GM12878 (cell line): ENCODE results near the gene SDF4. TPM values are rescaled to one million over a fixed set of nuclear protein-coding genes. Genes with fewer than 3 reads are reported as not detected.
A peak's percentile ranks its signal among the peaks of the same experiment; 100 is the strongest.

Source experiments
- ATAC-seq: fragments of 200-7000 bp; cut with Tn5 transposase; 3 replicates; pipeline ENCODE4 v1.9.1; 2020; ENCODE audit warnings: mild to moderate bottlenecking, moderate library complexity
- BruUV-seq: library from RNA; stranded (reverse); fragments of 400-500 nt; replicated peaks from 2 replicates; lab custom pipeline; 2021; lab: Mats Ljungman, UMichigan
- CTCF ChIA-PET: fragments of 300-600 bp; sonication (Branson Sonifier 250); formaldehyde crosslinking; extraction: SDS; loops from one replicate; lab custom pipeline; 2021; ENCODE audit warnings: inconsistent platforms; lab: Yijun Ruan, JAX
- POLR2A ChIA-PET: fragments of 350-600 bp; formaldehyde crosslinking; extraction: SDS; loops from one replicate; lab custom pipeline; 2021; ENCODE audit warnings: inconsistent platforms; lab: Charles Lee
- RAD21 ChIA-PET: fragments of 300-600 bp; sonication (Branson Sonifier 250); formaldehyde crosslinking; loops from one replicate; lab custom pipeline; 2023; ENCODE audit warnings: antibody characterized with exemption; ENCODE audit not compliant: unreplicated experiment; lab: Charles Lee
- SMC1A ChIA-PET: fragments of 300-600 bp; sonication (Branson Sonifier 250); formaldehyde crosslinking; loops from one replicate; lab custom pipeline; 2023; ENCODE audit not compliant: unreplicated experiment, uncharacterized antibody; lab: Charles Lee
- DNase-seq: peaks from one replicate; pipeline ENCODE4 v3.0.0-alpha.2; 2011; ENCODE audit warnings: low read depth, low spot score
- FAIRE-seq: peaks from 3 replicates; lab custom pipeline; 2011; peaks lifted over from hg19 to GRCh38; lab: Jason Lieb, UNC
- H2AFZ ChIP-seq: 2 replicates; pipeline ENCODE4 v1.6.0; 2011; ENCODE audit warnings: low read depth, low read length, control low read depth; ENCODE audit not compliant: control insufficient read depth
- H3K27ac ChIP-seq: 2 replicates; pipeline ENCODE4 v1.5.1; 2011; ENCODE audit warnings: control low read depth; ENCODE audit not compliant: control insufficient read depth, insufficient read depth
- H3K27me3 ChIP-seq, 2 experiments: replicated peaks in 1 of 2; 2 replicates each; pipeline versions ENCODE4 v1.6.0 to v1.6.1; 2011; ENCODE audit warnings: low read length in 1 of 2; ENCODE audit not compliant: control insufficient read depth in 2 of 2, insufficient read depth in 2 of 2
- H3K36me3 ChIP-seq, 2 experiments: 2 replicates each; pipeline ENCODE4 v1.5.1; 2011; ENCODE audit warnings: low read length in 1 of 2; ENCODE audit not compliant: control insufficient read depth in 2 of 2, insufficient read depth in 2 of 2
- H3K4me1 ChIP-seq: 2 replicates; pipeline ENCODE4 v1.6.1; 2011; ENCODE audit warnings: mild to moderate bottlenecking, low read length, moderate library complexity, mixed read lengths; ENCODE audit not compliant: control insufficient read depth, insufficient read depth
- H3K4me2 ChIP-seq: 2 replicates; pipeline ENCODE4 v1.6.0; 2011; ENCODE audit warnings: control low read depth; ENCODE audit not compliant: control insufficient read depth, insufficient read depth
- H3K4me3 ChIP-seq: fragments of 200-600 bp; sonication (generic); 2 replicates; pipeline ENCODE4 v1.5.1; 2016
- H3K79me2 ChIP-seq: 2 replicates; pipeline ENCODE4 v1.6.0; 2011; ENCODE audit warnings: low read length; ENCODE audit not compliant: control insufficient read depth, insufficient read depth
- H3K9ac ChIP-seq: 2 replicates; pipeline ENCODE4 v1.8.0; 2011; ENCODE audit warnings: low read length, control low read depth, mixed read lengths; ENCODE audit not compliant: control insufficient read depth, insufficient read depth
- H3K9me3 ChIP-seq: replicated peaks from 3 replicates; pipeline ENCODE4 v1.5.1; 2011; ENCODE audit warnings: mild to moderate bottlenecking, low read length; ENCODE audit not compliant: control insufficient read depth, insufficient read depth
- H4K20me1 ChIP-seq: 2 replicates; pipeline ENCODE4 v1.6.0; 2011; ENCODE audit not compliant: control insufficient read depth, insufficient read depth
- BACH1 ChIP-seq: fragments of 450-650 bp; IDR thresholded peaks from 2 replicates; pipeline ENCODE4 v1.6.1; 2017; ENCODE audit warnings: mild to moderate bottlenecking, borderline replicate concordance
- BRCA1 ChIP-seq: IDR thresholded peaks from 2 replicates; pipeline ENCODE4 v1.6.1; 2011; ENCODE audit warnings: low read depth, low read length, improper control_type of control experiment
- CREB1 ChIP-seq: IDR thresholded peaks from 2 replicates; pipeline ENCODE4 v1.6.1; 2012; ENCODE audit warnings: low read depth, mild to moderate bottlenecking, inconsistent platforms
- DPF2 ChIP-seq: fragments of 450-650 bp; IDR thresholded peaks from 2 replicates; pipeline ENCODE4 v1.6.1; 2017; ENCODE audit warnings: mild to moderate bottlenecking
- HDAC6 ChIP-seq: fragments of 200-600 bp; sonication (generic); IDR thresholded peaks from one replicate; pipeline ENCODE4 v1.8.0; 2017; ENCODE audit warnings: antibody characterized with exemption; ENCODE audit not compliant: unreplicated experiment
- MXI1 ChIP-seq: fragments of 150-350 bp; IDR thresholded peaks from 2 replicates; pipeline ENCODE4 v1.6.1; 2011; ENCODE audit warnings: low read depth, mild to moderate bottlenecking, inconsistent platforms, low read length, improper control_type of control experiment
- POLR2AphosphoS2 ChIP-seq: IDR thresholded peaks from 2 replicates; pipeline ENCODE4 v1.6.1; 2011; ENCODE audit warnings: low read depth, mild to moderate bottlenecking, low read length, improper control_type of control experiment, moderate library complexity
- RELA ChIP-seq: fragments of 450-650 bp; IDR thresholded peaks from 2 replicates; pipeline ENCODE4 v1.8.0; 2014; ENCODE audit warnings: borderline replicate concordance; ENCODE audit not compliant: partially characterized antibody
- RUNX3 ChIP-seq: IDR thresholded peaks from 2 replicates; pipeline ENCODE4 v1.6.1; 2012; ENCODE audit warnings: low read length, inconsistent platforms
- SMAD5 ChIP-seq: IDR thresholded peaks from 2 replicates; pipeline ENCODE4 v1.6.1; 2016; ENCODE audit warnings: antibody characterized with exemption, low read depth
- SMC3 ChIP-seq: IDR thresholded peaks from 2 replicates; pipeline ENCODE4 v1.6.1; 2011; ENCODE audit warnings: low read length, improper control_type of control experiment, borderline replicate concordance
- SRF ChIP-seq, 2 experiments: IDR thresholded peaks; 2 replicates each; pipeline ENCODE4 v1.6.1; 2011; ENCODE audit warnings: low read depth in 2 of 2, low read length in 2 of 2, mild to moderate bottlenecking in 1 of 2, moderate library complexity in 1 of 2
- WGBS: methylation state at CpG from one replicate; pipeline ENCODE4 v1.1.6; 2016; ENCODE audit warnings: low lambda C conversion rate; ENCODE audit not compliant: insufficient replicate concordance, insufficient coverage; ENCODE audit errors: missing lambda C conversion rate; 5-methylcytosine and 5-hydroxymethylcytosine counted together
- in situ Hi-C: fragments of 300-500 bp; cut with MboI; formaldehyde crosslinking; loops from 9 replicates; pipeline ENCODE4 v1.14.3; 2018; ENCODE audit warnings: mixed read lengths
- intact Hi-C: fragments of 100-400 bp; cut with micrococcal nuclease; formaldehyde crosslinking; loops from one replicate; pipeline ENCODE4 v1.14.2; 2022; ENCODE audit not compliant: unreplicated experiment
- polyA plus RNA-seq, 11 experiments: library from polyadenylated mRNA; depleted of rRNA in 4 of 11; unstranded in 6 of 11; stranded (reverse) in 5 of 11; fragments of >200 nt; fragmentation: Nextera tagmentation in 4 of 11; fragmentation: Illumina TruSeq in 1 of 11; extraction: Ambion mirVana in 4 of 11; extraction: Trizol in 1 of 11; gene quantifications; 1 replicate in 1 of 11; 2 replicates in 10 of 11; pipeline versions ENCODE4 v1.2.1 to v1.2.3, GENCODE V29; 2011 to 2016; ENCODE audit warnings: inconsistent platforms in 2 of 11, missing spikeins in 2 of 11, low read depth in 1 of 11
- total RNA-seq, 4 experiments: library from RNA; depleted of rRNA in 3 of 4; stranded (reverse); fragments of >200 nt in 3 of 4; fragmentation: Illumina TruSeq in 1 of 4; extraction: Trizol in 1 of 4; gene quantifications; 2 replicates each; pipeline versions ENCODE4 v1.2.1 to v1.2.3, GENCODE V29; 2013 to 2021
- TF ChIP-seq, protein P1 (sequence below): IDR thresholded peaks from 2 replicates; pipeline ENCODE4 v1.6.1; 2011; ENCODE audit warnings: low read depth, low read length, improper control_type of control experiment, borderline replicate concordance
- TF ChIP-seq, protein P2 (sequence below): IDR thresholded peaks from 2 replicates; pipeline ENCODE4 v1.6.1; 2012; ENCODE audit warnings: low read depth, low read length, improper control_type of control experiment
- TF ChIP-seq, protein P3 (sequence below): fragments of 450-650 bp; IDR thresholded peaks from 2 replicates; pipeline ENCODE4 v1.6.1; 2017; ENCODE audit warnings: low read depth, mild to moderate bottlenecking, moderate library complexity
- TF ChIP-seq, protein P4 (sequence below): fragments of 450-650 bp; IDR thresholded peaks from 2 replicates; pipeline ENCODE4 v1.6.1; 2017; ENCODE audit warnings: mild to moderate bottlenecking, moderate library complexity

The SDF4 gene
- total and polyA plus RNA-seq, 10 of the 15 experiments (the other 5 are each of a cell fraction or from before 2014, with no cell fraction given), result 0.44 to 97.2 (median 40.2) TPM

DNA sequence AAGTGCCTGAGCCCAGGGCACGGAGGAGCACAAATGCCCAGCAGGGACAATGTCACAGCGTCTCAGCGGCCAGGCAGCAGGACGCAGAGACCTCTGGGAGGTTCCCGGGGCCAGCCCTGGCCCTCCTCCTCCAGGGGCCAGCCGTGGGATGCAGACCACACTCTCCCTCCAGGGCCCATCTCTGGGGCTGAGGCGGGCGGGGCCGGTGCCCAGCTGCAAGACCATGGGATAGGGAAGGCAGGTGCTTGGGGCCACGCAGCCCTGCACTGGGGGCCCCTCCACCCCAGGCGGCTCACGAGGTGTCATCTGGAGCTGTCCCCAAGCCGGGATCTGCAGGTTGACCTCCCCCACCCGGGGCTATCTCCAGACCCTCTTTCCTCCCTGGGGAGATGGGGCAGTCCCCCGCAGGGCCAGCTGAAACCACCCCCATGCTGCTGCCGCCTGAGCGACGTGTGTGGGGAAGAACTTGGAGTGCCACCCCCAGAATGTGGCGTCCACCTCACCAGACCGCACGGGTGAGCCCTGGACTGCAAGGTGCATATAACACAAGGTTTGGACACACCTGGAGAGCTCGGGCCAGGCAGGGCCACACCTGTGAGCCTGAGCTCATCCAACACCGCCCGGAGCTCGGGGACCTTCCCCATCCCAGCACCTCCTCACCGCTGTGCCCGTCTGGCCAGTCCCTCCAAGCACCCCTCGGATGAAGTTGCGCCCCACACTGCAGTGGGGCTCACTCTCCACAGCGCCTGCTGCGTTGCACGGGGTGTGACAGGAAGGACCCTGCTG is 62.2 kb downstream of the SDF4 start:
- RAD21 ChIA-PET, result interaction anchor here (1.2 to 2.2 kb wide), 3 partner anchors 12 to 47 kb away, joined by 3 to 8 read pairs (median 6); partner anchors contain the start of gene TNFRSF18
- FAIRE-seq (no peak), ATAC-seq (peak; percentile 7), DNase-seq (no peak)
- Histone ChIP-seq H3K79me2 (no peaks in the 10 kb centered on the region), H3K4me3 (no peak overlapping the region), H3K4me1 (peaks cover 24% of the 10 kb centered on the region), H3K4me2 (0 out of 2 replicates have a peak overlapping the region, but pooled peaks have one; percentile 17), H4K20me1 (no peaks in the 10 kb centered on the region), H3K9me3 (no peaks in the 10 kb centered on the region), H2AFZ (no peak overlapping the region), H3K36me3 (no peaks in the 10 kb centered on the region), H3K27me3 (peaks cover 0 to 3% of the 10 kb centered on the region in 2 experiments; a peak in 3 of 4 replicates), H3K9ac (no peak overlapping the region), H3K27ac (no peak overlapping the region)
- SMC1A ChIA-PET, result interaction anchor here (0.9 to 1.1 kb wide), 2 partner anchors 26 to 47 kb away, joined by 3 to 6 read pairs; no protein-coding TSS in a partner anchor
- intact Hi-C loops, result no loop called here
- 8% methylated on average over 28 of the region's 32 CpGs for WGBS
- BruUV-seq, result no TSS peak
- CTCF ChIA-PET, result interaction anchor here (0.8 to 1.8 kb wide), 4 partner anchors 11 to 137 kb away, joined by 3 to 4 read pairs (median 4); no protein-coding TSS in a partner anchor
- in situ Hi-C loops, result no loop called here
- POLR2A ChIA-PET, result interaction anchor here (0.7 to 1.2 kb wide), 3 partner anchors 12 to 62 kb away, joined by 3 to 4 read pairs (median 3); no protein-coding TSS in a partner anchor
- TF ChIP-seq SMAD5 (no peak), CREB1 (no peak), POLR2AphosphoS2 (no peak), MXI1 (no peak), SMC3 (no peak), SRF (IDR thresholded peaks at IDR 0.05; ENCODE audit: low read depth in 2 of 2, low read length in 2 of 2) (no peak), RUNX3 (0 out of 2 replicates have a peak, but pooled peaks have one; percentile 11), RELA (no peak), DPF2 (peak; percentile 36; the same call in 1 of the 2 replicates), BRCA1 (no peak), BACH1 (no peak), HDAC6 (no peak)
- TF ChIP-seq, protein P1, sequence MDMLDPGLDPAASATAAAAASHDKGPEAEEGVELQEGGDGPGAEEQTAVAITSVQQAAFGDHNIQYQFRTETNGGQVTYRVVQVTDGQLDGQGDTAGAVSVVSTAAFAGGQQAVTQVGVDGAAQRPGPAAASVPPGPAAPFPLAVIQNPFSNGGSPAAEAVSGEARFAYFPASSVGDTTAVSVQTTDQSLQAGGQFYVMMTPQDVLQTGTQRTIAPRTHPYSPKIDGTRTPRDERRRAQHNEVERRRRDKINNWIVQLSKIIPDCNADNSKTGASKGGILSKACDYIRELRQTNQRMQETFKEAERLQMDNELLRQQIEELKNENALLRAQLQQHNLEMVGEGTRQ, result no peak
- TF ChIP-seq, protein P2, sequence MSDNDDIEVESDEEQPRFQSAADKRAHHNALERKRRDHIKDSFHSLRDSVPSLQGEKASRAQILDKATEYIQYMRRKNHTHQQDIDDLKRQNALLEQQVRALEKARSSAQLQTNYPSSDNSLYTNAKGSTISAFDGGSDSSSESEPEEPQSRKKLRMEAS, result no peak
- TF ChIP-seq, protein P3, sequence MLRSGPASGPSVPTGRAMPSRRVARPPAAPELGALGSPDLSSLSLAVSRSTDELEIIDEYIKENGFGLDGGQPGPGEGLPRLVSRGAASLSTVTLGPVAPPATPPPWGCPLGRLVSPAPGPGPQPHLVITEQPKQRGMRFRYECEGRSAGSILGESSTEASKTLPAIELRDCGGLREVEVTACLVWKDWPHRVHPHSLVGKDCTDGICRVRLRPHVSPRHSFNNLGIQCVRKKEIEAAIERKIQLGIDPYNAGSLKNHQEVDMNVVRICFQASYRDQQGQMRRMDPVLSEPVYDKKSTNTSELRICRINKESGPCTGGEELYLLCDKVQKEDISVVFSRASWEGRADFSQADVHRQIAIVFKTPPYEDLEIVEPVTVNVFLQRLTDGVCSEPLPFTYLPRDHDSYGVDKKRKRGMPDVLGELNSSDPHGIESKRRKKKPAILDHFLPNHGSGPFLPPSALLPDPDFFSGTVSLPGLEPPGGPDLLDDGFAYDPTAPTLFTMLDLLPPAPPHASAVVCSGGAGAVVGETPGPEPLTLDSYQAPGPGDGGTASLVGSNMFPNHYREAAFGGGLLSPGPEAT, result no peak
- TF ChIP-seq, protein P4, sequence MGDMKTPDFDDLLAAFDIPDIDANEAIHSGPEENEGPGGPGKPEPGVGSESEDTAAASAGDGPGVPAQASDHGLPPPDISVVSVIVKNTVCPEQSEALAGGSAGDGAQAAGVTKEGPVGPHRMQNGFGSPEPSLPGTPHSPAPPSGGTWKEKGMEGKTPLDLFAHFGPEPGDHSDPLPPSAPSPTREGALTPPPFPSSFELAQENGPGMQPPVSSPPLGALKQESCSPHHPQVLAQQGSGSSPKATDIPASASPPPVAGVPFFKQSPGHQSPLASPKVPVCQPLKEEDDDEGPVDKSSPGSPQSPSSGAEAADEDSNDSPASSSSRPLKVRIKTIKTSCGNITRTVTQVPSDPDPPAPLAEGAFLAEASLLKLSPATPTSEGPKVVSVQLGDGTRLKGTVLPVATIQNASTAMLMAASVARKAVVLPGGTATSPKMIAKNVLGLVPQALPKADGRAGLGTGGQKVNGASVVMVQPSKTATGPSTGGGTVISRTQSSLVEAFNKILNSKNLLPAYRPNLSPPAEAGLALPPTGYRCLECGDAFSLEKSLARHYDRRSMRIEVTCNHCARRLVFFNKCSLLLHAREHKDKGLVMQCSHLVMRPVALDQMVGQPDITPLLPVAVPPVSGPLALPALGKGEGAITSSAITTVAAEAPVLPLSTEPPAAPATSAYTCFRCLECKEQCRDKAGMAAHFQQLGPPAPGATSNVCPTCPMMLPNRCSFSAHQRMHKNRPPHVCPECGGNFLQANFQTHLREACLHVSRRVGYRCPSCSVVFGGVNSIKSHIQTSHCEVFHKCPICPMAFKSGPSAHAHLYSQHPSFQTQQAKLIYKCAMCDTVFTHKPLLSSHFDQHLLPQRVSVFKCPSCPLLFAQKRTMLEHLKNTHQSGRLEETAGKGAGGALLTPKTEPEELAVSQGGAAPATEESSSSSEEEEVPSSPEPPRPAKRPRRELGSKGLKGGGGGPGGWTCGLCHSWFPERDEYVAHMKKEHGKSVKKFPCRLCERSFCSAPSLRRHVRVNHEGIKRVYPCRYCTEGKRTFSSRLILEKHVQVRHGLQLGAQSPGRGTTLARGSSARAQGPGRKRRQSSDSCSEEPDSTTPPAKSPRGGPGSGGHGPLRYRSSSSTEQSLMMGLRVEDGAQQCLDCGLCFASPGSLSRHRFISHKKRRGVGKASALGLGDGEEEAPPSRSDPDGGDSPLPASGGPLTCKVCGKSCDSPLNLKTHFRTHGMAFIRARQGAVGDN, result no peak
